ENCODE results near the gene EYA3.

The EYA3 gene

DNA sequence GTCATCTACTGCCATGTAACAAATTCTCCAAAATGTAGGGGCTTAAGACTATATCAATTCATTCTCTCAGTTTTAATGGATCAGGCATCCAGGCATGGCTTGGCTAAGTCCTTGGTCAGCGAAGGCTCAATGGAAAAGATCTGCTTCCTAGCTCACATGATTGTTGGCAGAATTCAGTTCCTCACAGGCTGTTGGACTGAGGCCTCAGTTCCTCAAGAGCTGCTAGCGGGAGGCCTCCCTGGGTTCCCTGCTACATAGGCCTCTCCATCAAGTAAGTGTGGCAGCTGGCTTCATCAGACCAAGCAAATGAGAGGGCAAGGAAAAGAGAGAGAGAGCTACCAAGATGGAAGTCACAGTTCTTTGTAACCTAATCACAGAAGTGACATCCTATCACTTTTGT is 19.6 kb upstream of the EYA3 start:
- Histone ChIP-seq H3K9ac (ENCODE audit: low read length) (no peak overlapping the region), H3K27ac (ENCODE audit: low read length) (no peak overlapping the region), H3K4me3 (ENCODE audit: low read length) (no peak overlapping the region), H3K36me3 (replicated peaks; ENCODE audit: insufficient read depth, low read length) (no peaks in the 10 kb centered on the region), H3F3A (ENCODE audit: insufficient read depth, low read length) (no peaks in the 10 kb centered on the region), H3K9me3 (replicated peaks; ENCODE audit: insufficient read depth, low read length) (no peaks in the 10 kb centered on the region), H3K27me3 (replicated peaks; ENCODE audit: insufficient read depth, low read length) (no peaks in the 10 kb centered on the region), H3K4me1 (ENCODE audit: low read length) (no peaks in the 10 kb centered on the region), H3K4me2 (ENCODE audit: low read depth, low read length) (no peak overlapping the region), H3K79me2 (ENCODE audit: low read length) (no peaks in the 10 kb centered on the region), H4K20me1 (ENCODE audit: insufficient read depth, low read length) (no peaks in the 10 kb centered on the region), H3K9me2 (replicated peaks; ENCODE audit: insufficient read depth, low read length) (no peaks in the 10 kb centered on the region), H2AFZ (ENCODE audit: low read length) (no peak overlapping the region)
- no peak for DNase-seq
- TF ChIP-seq EZH2phosphoT487 (IDR thresholded peaks at IDR 0.05; ENCODE audit: low read length) (no peak), CTCF (IDR thresholded peaks at IDR 0.05; ENCODE audit: low read length) (no peak), EZH2 (optimal IDR thresholded peaks at IDR 0.05; ENCODE audit: low read depth, low read length) (no peak)

DNA sequence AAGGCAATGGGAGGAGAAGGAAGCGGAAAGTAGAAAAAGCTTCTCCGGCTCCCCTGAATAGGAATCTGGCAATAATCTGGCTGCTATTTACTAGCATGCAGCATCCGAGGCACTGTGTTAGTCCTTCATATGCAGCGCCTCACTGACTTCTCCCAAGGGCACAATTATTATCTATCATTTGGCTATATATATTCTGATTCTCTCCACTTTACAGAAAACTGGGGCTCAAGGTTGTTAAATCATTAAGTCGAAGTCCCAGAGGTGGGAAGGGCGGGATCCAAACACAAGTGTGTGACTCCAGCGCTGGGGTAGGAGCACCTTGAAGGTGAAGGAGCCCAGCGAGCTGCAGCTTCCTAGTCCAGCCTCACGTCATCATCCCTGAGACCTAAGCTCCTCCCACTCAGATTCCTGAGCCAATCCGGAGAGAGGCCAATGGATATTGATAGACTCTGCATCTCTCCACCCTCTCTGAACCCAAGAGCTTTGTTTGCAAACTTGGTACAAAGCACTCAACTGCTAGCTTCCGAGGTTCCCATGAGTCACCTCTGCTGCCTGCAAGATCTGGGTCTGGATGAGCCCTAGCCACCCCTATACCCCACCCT is 16.6 kb upstream of the EYA3 start:
- no peak for DNase-seq
- Histone ChIP-seq H3F3A (ENCODE audit: insufficient read depth, low read length) (no peaks in the 10 kb centered on the region), H3K9me2 (replicated peaks; ENCODE audit: insufficient read depth, low read length) (no peaks in the 10 kb centered on the region), H2AFZ (ENCODE audit: low read length) (no peak overlapping the region), H3K4me3 (ENCODE audit: low read length) (no peak overlapping the region), H3K4me2 (ENCODE audit: low read depth, low read length) (no peak overlapping the region), H3K27ac (ENCODE audit: low read length) (no peak overlapping the region), H3K9ac (ENCODE audit: low read length) (no peak overlapping the region), H3K4me1 (ENCODE audit: low read length) (no peaks in the 10 kb centered on the region), H4K20me1 (ENCODE audit: insufficient read depth, low read length) (no peaks in the 10 kb centered on the region), H3K36me3 (replicated peaks; ENCODE audit: insufficient read depth, low read length) (no peaks in the 10 kb centered on the region), H3K27me3 (replicated peaks; ENCODE audit: insufficient read depth, low read length) (no peaks in the 10 kb centered on the region), H3K9me3 (replicated peaks; ENCODE audit: insufficient read depth, low read length) (no peaks in the 10 kb centered on the region), H3K79me2 (ENCODE audit: low read length) (no peaks in the 10 kb centered on the region)
- TF ChIP-seq EZH2phosphoT487 (IDR thresholded peaks at IDR 0.05; ENCODE audit: low read length) (no peak), CTCF (IDR thresholded peaks at IDR 0.05; ENCODE audit: low read length) (no peak), EZH2 (optimal IDR thresholded peaks at IDR 0.05; ENCODE audit: low read depth, low read length) (no peak)

DNA sequence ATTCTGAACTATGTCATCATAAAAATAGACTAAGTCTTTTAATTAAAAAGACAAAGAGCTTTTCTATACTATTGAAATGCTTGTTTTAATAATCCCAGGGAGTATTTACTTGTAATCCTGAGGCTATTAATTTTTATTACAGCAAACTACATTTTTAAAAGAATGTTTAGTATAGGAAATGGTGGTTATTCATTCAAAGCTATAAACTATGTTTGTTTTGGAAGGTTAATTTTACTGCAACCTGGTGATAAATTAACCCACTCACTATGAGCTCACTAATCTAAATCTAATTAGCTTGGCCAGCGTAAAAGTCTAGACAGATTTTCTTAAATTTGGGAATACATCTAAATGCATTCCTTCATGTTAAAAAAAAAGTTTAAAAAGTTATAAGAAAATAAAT is 13.8 kb upstream of the EYA3 start:
- no peaks in the 10 kb centered on the region for H3K79me2 ChIP-seq (ENCODE audit: low read length)
- no peak overlapping the region for H3K4me2 ChIP-seq (ENCODE audit: low read depth, low read length)
- no peaks in the 10 kb centered on the region for H3K9me3 ChIP-seq (replicated peaks; ENCODE audit: insufficient read depth, low read length)
- no peak overlapping the region for H3K4me3 ChIP-seq (ENCODE audit: low read length)
- H3K9me2 ChIP-seq (replicated peaks; ENCODE audit: insufficient read depth, low read length) = no peaks in the 10 kb centered on the region
- no peak for TF ChIP-seq EZH2phosphoT487 (IDR thresholded peaks at IDR 0.05; ENCODE audit: low read length)
- no peak for TF ChIP-seq EZH2 (optimal IDR thresholded peaks at IDR 0.05; ENCODE audit: low read depth, low read length)
- TF ChIP-seq CTCF (IDR thresholded peaks at IDR 0.05; ENCODE audit: low read length) = no peak
- H2AFZ ChIP-seq (ENCODE audit: low read length) = no peak overlapping the region
- H3K9ac ChIP-seq (ENCODE audit: low read length) = no peak overlapping the region
- DNase-seq = no peak
- no peaks in the 10 kb centered on the region for H3K4me1 ChIP-seq (ENCODE audit: low read length)
- no peak overlapping the region for H3K27ac ChIP-seq (ENCODE audit: low read length)
- no peaks in the 10 kb centered on the region for H3K36me3 ChIP-seq (replicated peaks; ENCODE audit: insufficient read depth, low read length)
- H3K27me3 ChIP-seq (replicated peaks; ENCODE audit: insufficient read depth, low read length) = no peaks in the 10 kb centered on the region
- no peaks in the 10 kb centered on the region for H3F3A ChIP-seq (ENCODE audit: insufficient read depth, low read length)
- H4K20me1 ChIP-seq (ENCODE audit: insufficient read depth, low read length) = no peaks in the 10 kb centered on the region

Measured in MM.1S (cell line).